PC-3 (cell line): Measurements from ENCODE around the gene FRK. TPM values are rescaled to one million over a fixed set of nuclear protein-coding genes. Genes with fewer than 3 reads are reported as not detected.

Source experiments
- ATAC-seq: fragments of 200-7000 bp; cut with Tn5 transposase; 2 replicates; pipeline ENCODE4 v1.9.1; 2020; ENCODE audit warnings: mild to moderate bottlenecking, moderate library complexity
- BruUV-seq: library from RNA; stranded (reverse); fragments of 400-500 nt; replicated peaks from 2 replicates; lab custom pipeline; 2021; lab: Mats Ljungman, UMichigan
- CTCF ChIA-PET: fragments of 300-600 bp; sonication (Branson Sonifier 250); formaldehyde crosslinking; loops from one replicate; lab custom pipeline; 2022; ENCODE audit warnings: antibody characterized with exemption; lab: Charles Lee
- POLR2A ChIA-PET: fragments of 300-600 bp; sonication (Branson Sonifier 250); formaldehyde crosslinking; loops from one replicate; lab custom pipeline; 2022; ENCODE audit warnings: antibody characterized with exemption; ENCODE audit not compliant: unreplicated experiment; lab: Charles Lee
- DNase-seq: peaks from one replicate; pipeline ENCODE4 v3.0.0-alpha.2; 2015
- H2AFZ ChIP-seq: fragments of 300-600 bp; sonication (generic); 2 replicates; pipeline ENCODE4 v1.6.0; 2016; ENCODE audit warnings: antibody characterized with exemption, low read length
- H3F3A ChIP-seq: fragments of 300-600 bp; sonication (generic); one replicate; pipeline ENCODE4 v1.6.0; 2017; ENCODE audit warnings: antibody characterized with exemption, low read length, control low read depth, mild to moderate bottlenecking; ENCODE audit not compliant: unreplicated experiment
- H3K27ac ChIP-seq: fragments of 300-600 bp; sonication (generic); 2 replicates; pipeline ENCODE4 v1.5.1; 2016; ENCODE audit warnings: mild to moderate bottlenecking, low read length
- H3K27me3 ChIP-seq: fragments of 300-600 bp; sonication (generic); 2 replicates; pipeline ENCODE4 v1.6.1; 2016; ENCODE audit warnings: low read length, mixed read lengths
- H3K36me3 ChIP-seq: fragments of 300-600 bp; sonication (generic); 2 replicates; pipeline ENCODE4 v1.6.1; 2016; ENCODE audit warnings: low read depth, mixed run types, low read length, mixed read lengths
- H3K4me1 ChIP-seq: fragments of 300-600 bp; sonication (generic); 2 replicates; pipeline ENCODE4 v1.5.1; 2016; ENCODE audit warnings: low read length; ENCODE audit not compliant: insufficient read depth
- H3K4me2 ChIP-seq: fragments of 300-600 bp; sonication (generic); 2 replicates; pipeline ENCODE4 v1.6.0; 2016; ENCODE audit warnings: low read length
- H3K4me3 ChIP-seq: fragments of 300-600 bp; sonication (generic); 2 replicates; pipeline ENCODE4 v1.5.1; 2016; ENCODE audit warnings: mild to moderate bottlenecking, low read length, mixed read lengths
- H3K79me2 ChIP-seq: fragments of 300-600 bp; sonication (generic); 2 replicates; pipeline ENCODE4 v1.6.1; 2017; ENCODE audit warnings: low read length, mixed read lengths
- H3K9ac ChIP-seq: fragments of 300-600 bp; sonication (generic); 2 replicates; pipeline ENCODE4 v1.6.0; 2016; ENCODE audit warnings: mild to moderate bottlenecking, low read length
- H3K9me2 ChIP-seq: fragments of 300-600 bp; sonication (generic); replicated peaks from 2 replicates; pipeline ENCODE4 v1.6.1; 2016; ENCODE audit warnings: mixed run types, low read length, mixed read lengths
- H3K9me3 ChIP-seq: fragments of 300-600 bp; sonication (generic); 2 replicates; pipeline ENCODE4 v1.6.1; 2016; ENCODE audit warnings: low read length, mixed read lengths
- H4K20me1 ChIP-seq: fragments of 300-600 bp; sonication (generic); 2 replicates; pipeline ENCODE4 v1.6.1; 2016; ENCODE audit warnings: low read length, mixed read lengths
- EZH2 ChIP-seq: fragments of 300-600 bp; sonication (generic); IDR thresholded peaks from one replicate; pipeline ENCODE4 v1.6.1; 2017; ENCODE audit warnings: antibody characterized with exemption, mild to moderate bottlenecking, low read length; ENCODE audit not compliant: unreplicated experiment
- EZH2phosphoT487 ChIP-seq: fragments of 300-600 bp; sonication (generic); IDR thresholded peaks from 2 replicates; pipeline ENCODE4 v1.6.1; 2018; ENCODE audit warnings: mild to moderate bottlenecking, antibody characterized with exemption, low read length, borderline replicate concordance
- intact Hi-C: fragments of 100-400 bp; cut with micrococcal nuclease; formaldehyde crosslinking; loops from 2 replicates; pipeline ENCODE4 v1.9.0; 2023
- total RNA-seq: library from RNA; depleted of rRNA; stranded (reverse); fragments of >200 nt; gene quantifications from 2 replicates; pipeline ENCODE4 v1.2.3, GENCODE V29; 2014
- TF ChIP-seq, protein P1 (sequence below): fragments of 300-600 bp; sonication (generic); conservative IDR thresholded peaks from 2 replicates; pipeline ENCODE4 v1.5.1; 2017; ENCODE audit warnings: antibody characterized with exemption, low read depth, mild to moderate bottlenecking, low read length

Gene FRK
- total RNA-seq, 1 experiment from 2014 or later, result 0.66 TPM

DNA sequence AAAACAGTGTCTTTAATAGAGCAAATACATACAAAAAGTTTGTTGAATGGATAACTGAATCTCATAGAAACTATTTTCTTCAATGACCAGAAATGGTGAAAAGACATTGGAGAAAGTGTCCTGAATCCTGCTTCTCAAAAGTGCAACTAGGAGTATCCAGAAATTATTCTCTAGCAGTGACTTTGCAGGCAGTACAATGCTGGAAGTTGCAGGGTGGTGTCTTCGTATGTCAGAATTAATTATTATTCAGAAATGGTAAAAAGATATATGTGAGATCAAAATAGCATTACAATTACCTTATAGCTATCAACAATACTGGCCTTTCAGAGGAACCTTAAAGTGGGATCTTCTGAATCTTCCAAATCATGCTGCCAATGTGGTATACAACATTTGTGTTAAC lies 10.0 kb downstream of the FRK start:
- Histone ChIP-seq H3F3A (no peaks in the 10 kb centered on the region), H2AFZ (no peak overlapping the region), H3K9me3 (no peaks in the 10 kb centered on the region), H4K20me1 (no peaks in the 10 kb centered on the region), H3K79me2 (no peaks in the 10 kb centered on the region), H3K4me1 (0 out of 2 replicates have a peak, but pooled peaks cover under 1% of the 10 kb centered on the region), H3K9ac (no peak overlapping the region), H3K27me3 (no peaks in the 10 kb centered on the region), H3K36me3 (no peaks in the 10 kb centered on the region), H3K27ac (no peak overlapping the region), H3K4me3 (no peak overlapping the region), H3K4me2 (no peak overlapping the region), H3K9me2 (no peaks in the 10 kb centered on the region)
- DNase-seq (no peak), ATAC-seq (no peak)
- POLR2A ChIA-PET, result no interaction called here
- CTCF ChIA-PET, result no interaction called here
- no TSS peak for BruUV-seq
- intact Hi-C loops, result no loop called here
- TF ChIP-seq EZH2, result no peak
- TF ChIP-seq EZH2phosphoT487, result no peak
- TF ChIP-seq, protein P1, sequence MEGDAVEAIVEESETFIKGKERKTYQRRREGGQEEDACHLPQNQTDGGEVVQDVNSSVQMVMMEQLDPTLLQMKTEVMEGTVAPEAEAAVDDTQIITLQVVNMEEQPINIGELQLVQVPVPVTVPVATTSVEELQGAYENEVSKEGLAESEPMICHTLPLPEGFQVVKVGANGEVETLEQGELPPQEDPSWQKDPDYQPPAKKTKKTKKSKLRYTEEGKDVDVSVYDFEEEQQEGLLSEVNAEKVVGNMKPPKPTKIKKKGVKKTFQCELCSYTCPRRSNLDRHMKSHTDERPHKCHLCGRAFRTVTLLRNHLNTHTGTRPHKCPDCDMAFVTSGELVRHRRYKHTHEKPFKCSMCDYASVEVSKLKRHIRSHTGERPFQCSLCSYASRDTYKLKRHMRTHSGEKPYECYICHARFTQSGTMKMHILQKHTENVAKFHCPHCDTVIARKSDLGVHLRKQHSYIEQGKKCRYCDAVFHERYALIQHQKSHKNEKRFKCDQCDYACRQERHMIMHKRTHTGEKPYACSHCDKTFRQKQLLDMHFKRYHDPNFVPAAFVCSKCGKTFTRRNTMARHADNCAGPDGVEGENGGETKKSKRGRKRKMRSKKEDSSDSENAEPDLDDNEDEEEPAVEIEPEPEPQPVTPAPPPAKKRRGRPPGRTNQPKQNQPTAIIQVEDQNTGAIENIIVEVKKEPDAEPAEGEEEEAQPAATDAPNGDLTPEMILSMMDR, result no peak

DNA sequence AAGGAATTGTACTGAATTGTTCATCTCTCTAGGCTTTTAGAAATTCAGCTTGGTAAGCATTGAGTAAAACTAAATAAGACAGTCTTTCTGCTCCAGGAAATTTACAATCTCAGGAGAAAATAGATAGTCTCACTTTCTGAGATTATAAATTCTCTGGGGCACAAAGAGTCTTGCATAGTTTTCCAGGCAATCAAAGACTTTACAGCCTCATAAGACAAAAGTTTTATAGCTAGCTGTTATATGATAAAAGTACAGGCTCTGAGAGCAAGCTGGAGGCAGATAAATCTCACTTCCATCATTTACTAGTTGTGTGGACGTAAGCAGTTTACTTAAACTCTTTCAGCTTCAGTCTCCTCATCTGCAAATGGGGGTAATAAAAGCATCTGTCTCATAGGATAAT lies 11.4 kb downstream of the FRK start:
- intact Hi-C loops, result no loop called here
- H3K4me2 ChIP-seq, result no peak overlapping the region
- CTCF ChIA-PET, result no interaction called here
- H3K9me3 ChIP-seq, result no peaks in the 10 kb centered on the region
- BruUV-seq, result no TSS peak
- no peaks in the 10 kb centered on the region for H4K20me1 ChIP-seq
- no peak overlapping the region for H3K4me3 ChIP-seq
- POLR2A ChIA-PET, result no interaction called here
- no peak overlapping the region for H2AFZ ChIP-seq
- H3K27ac ChIP-seq, result no peak overlapping the region
- no peaks in the 10 kb centered on the region for H3F3A ChIP-seq
- no peak overlapping the region for H3K9ac ChIP-seq
- no peak for ATAC-seq
- no peaks in the 10 kb centered on the region for H3K79me2 ChIP-seq
- H3K27me3 ChIP-seq, result no peaks in the 10 kb centered on the region
- no peaks in the 10 kb centered on the region for H3K36me3 ChIP-seq
- DNase-seq, result no peak
- TF ChIP-seq EZH2 (no peak), EZH2phosphoT487 (no peak)
- TF ChIP-seq, protein P1, result no peak
- no peaks in the 10 kb centered on the region for H3K9me2 ChIP-seq
- no peaks in the 10 kb centered on the region for H3K4me1 ChIP-seq

DNA sequence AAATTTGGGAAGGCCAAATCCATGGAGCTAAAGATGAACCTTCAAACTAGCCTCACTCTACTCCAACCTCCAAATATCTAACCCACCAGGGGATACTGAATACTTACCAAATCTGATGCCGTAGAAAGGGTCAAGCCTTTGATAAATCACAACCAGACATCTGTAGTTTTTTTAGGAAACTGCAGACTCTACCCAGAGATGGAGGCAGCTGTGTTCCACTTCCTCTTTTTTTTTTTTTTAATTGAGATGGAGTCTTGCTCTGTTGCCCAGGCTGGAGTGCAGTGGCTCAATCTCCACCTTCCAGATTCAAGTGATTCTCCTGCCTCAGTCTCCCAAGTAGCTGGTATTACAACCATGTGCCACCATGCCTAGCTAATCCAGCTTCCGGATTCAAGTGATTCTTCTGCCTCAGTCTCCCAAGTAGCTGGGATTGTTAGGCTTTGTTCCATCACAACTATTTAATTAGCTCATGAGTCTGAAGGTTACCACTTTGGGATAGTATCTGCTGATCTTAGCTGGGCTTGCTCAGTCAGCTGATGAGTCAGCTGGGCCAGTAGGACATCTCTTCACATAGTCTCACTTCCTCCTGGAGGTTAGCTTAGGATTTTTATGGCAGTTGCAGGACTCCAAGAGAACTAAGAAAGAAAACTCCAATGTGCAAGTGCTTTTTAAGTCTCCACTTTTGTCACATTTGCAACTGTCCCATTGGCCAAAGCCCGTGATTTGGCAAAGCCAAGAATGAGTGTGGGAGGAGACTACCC lies 13.3 kb downstream of the FRK start:
- TF ChIP-seq, protein P1, result no peak
- TF ChIP-seq EZH2phosphoT487 (no peak), EZH2 (no peak)
- Histone ChIP-seq H3K9me2 (no peaks in the 10 kb centered on the region), H3K79me2 (no peaks in the 10 kb centered on the region), H3K4me2 (no peak overlapping the region), H4K20me1 (no peaks in the 10 kb centered on the region), H3K27ac (no peak overlapping the region), H3K4me1 (no peaks in the 10 kb centered on the region), H3K27me3 (no peaks in the 10 kb centered on the region), H2AFZ (no peak overlapping the region), H3F3A (no peaks in the 10 kb centered on the region), H3K9ac (no peak overlapping the region), H3K36me3 (no peaks in the 10 kb centered on the region), H3K4me3 (no peak overlapping the region), H3K9me3 (no peaks in the 10 kb centered on the region)
- DNase-seq, result peak; percentile 26
- ATAC-seq, result peak; percentile 29; the same call in 1 of the 2 replicates
- ChIA-PET POLR2A (no interaction called here), CTCF (interaction anchor here (0.5 kb wide), 1 partner anchor 1939 kb away, joined by 3 read pairs; no protein-coding TSS in a partner anchor)
- intact Hi-C loops, result no loop called here
- no TSS peak for BruUV-seq
